OCI-LY3 (cell line): ENCODE measurements around the gene OGFOD2.

Experiments
- CTCF ChIP-seq: fragments of 200-600, 300-600 bp; sonication (generic); IDR thresholded peaks from 2 replicates; pipeline ENCODE4 v1.5.1; 2014; ENCODE audit warnings: antibody characterized with exemption, low read length, low read depth
- EZH2phosphoT487 ChIP-seq: fragments of 200-600 bp; shearing (Covaris generic); IDR thresholded peaks from 2 replicates; pipeline ENCODE4 v1.6.1; 2018; ENCODE audit warnings: antibody characterized with exemption, mixed run types, low read depth

GRCh38 chr12:123011701-123012100 lies 36.7 kb downstream of the OGFOD2 start:
- TF ChIP-seq CTCF: no peak
- no peak for TF ChIP-seq EZH2phosphoT487
